Measurements from ENCODE around the gene TTC13.

- TF ChIP-seq CTCF (IDR thresholded peaks at IDR 0.05) = peak; percentile 55 to 78 (median 63)
- no peak for TF ChIP-seq EP300 (IDR thresholded peaks at IDR 0.05)
- no peak for TF ChIP-seq POLR2A (IDR thresholded peaks at IDR 0.05; ENCODE audit: low read depth)
- no peak for TF ChIP-seq POLR2AphosphoS5 (IDR thresholded peaks at IDR 0.05)
These were observed 61.2 kb downstream of the TTC13 start for GRCh38 chr1:230917284-230918135.
